GM12891 (cell line): Measurements from ENCODE around the gene CLEC9A.

Source experiments
- PAX5 ChIP-seq: IDR thresholded peaks from 2 replicates; pipeline ENCODE4 v1.6.1; 2011; ENCODE audit warnings: low read length, moderate library complexity, mild to moderate bottlenecking; ENCODE audit not compliant: insufficient read depth, severe bottlenecking
- POLR2A ChIP-seq: IDR thresholded peaks from 2 replicates; pipeline ENCODE4 v1.6.1; 2011; ENCODE audit warnings: low read depth, low read length, control low read depth
- POLR2AphosphoS5 ChIP-seq: IDR thresholded peaks from 2 replicates; pipeline ENCODE4 v1.6.1; 2011; ENCODE audit warnings: low read depth, low read length, control low read depth
- TAF1 ChIP-seq: IDR thresholded peaks from 2 replicates; pipeline ENCODE4 v1.6.1; 2011; ENCODE audit warnings: low read depth, low read length, control low read depth

- TF ChIP-seq POLR2A (no peak), POLR2AphosphoS5 (no peak), TAF1 (no peak), PAX5 (no peak)
Observed at GRCh38 chr12:10088031-10088430, 57.5 kb downstream of the CLEC9A start.
